ENCODE measurements around the gene RMDN2.
A peak's percentile ranks its signal among the peaks of the same experiment; 100 is the strongest.
"Not testable (repeated sequence)": the region's sequence is repeated elsewhere in the genome, so short reads cannot be mapped to it uniquely, and the experiment has no call there.

Gene RMDN2

GRCh38 chr2:37926635-37927034 lies 1.5 kb downstream of the RMDN2 start:
- no peak overlapping the region for H3K27ac ChIP-seq
- no peak overlapping the region for H3K4me3 ChIP-seq

GRCh38 chr2:37928377-37928776 lies 3.3 kb downstream of the RMDN2 start:
- H3K4me3 ChIP-seq: no peak overlapping the region
- H3K27ac ChIP-seq: no peak overlapping the region

GRCh38 chr2:37930392-37930791 lies 5.3 kb downstream of the RMDN2 start:
- H3K27ac ChIP-seq, H3K4me3 ChIP-seq: not testable (repeated sequence)

GRCh38 chr2:37932873-37933272 lies 7.8 kb downstream of the RMDN2 start:
- not testable (repeated sequence) for H3K27ac ChIP-seq, H3K4me3 ChIP-seq

GRCh38 chr2:37934591-37935513 lies 9.8 kb downstream of the RMDN2 start:
- no peak overlapping the region for H3K27ac ChIP-seq
- H3K4me3 ChIP-seq: no peak overlapping the region

GRCh38 chr2:37937568-37937967 lies 12.5 kb downstream of the RMDN2 start:
- not testable (repeated sequence) for H3K4me3 ChIP-seq

GRCh38 chr2:37941267-37941666 lies 16.2 kb downstream of the RMDN2 start:
- H3K4me3 ChIP-seq, H3K27ac ChIP-seq: not testable (repeated sequence)

More at GRCh38 chr2:37937568-37937967, 12.5 kb downstream of the RMDN2 start:
- H3K27ac ChIP-seq: not testable (repeated sequence)

- Histone ChIP-seq H3K4me3 (no peak overlapping the region), H3K27ac (no peak overlapping the region)
Observed at GRCh38 chr2:37944268-37944667, 19.2 kb downstream of the RMDN2 start.

GRCh38 chr2:37947306-37947705 lies 22.2 kb downstream of the RMDN2 start:
- Histone ChIP-seq H3K4me3 (no peak overlapping the region), H3K27ac (no peak overlapping the region)

GRCh38 chr2:37962018-37962739 lies 37.1 kb downstream of the RMDN2 start:
- not testable (repeated sequence) for H3K4me3 ChIP-seq, H3K27ac ChIP-seq

GRCh38 chr2:37962740-37963121 lies 37.6 kb downstream of the RMDN2 start:
- H3K4me3 ChIP-seq, H3K27ac ChIP-seq: not testable (repeated sequence)

- H3K4me3 ChIP-seq, H3K27ac ChIP-seq: not testable (repeated sequence)
Observed at GRCh38 chr2:37963901-37964300, 38.8 kb downstream of the RMDN2 start.

GRCh38 chr2:37966326-37966725 lies 41.2 kb downstream of the RMDN2 start:
- Histone ChIP-seq H3K27ac (no peak overlapping the region), H3K4me3 (no peak overlapping the region)

- H3K27ac ChIP-seq: no peak overlapping the region
- H3K4me3 ChIP-seq: no peak overlapping the region
Observed at GRCh38 chr2:37969731-37970130, 44.6 kb downstream of the RMDN2 start.

GRCh38 chr2:37971971-37972370 lies 46.9 kb downstream of the RMDN2 start:
- Histone ChIP-seq H3K27ac (no peak overlapping the region), H3K4me3 (no peak overlapping the region)

- Histone ChIP-seq H3K27ac (no peak overlapping the region), H3K4me3 (peak overlapping the region in 2 of 7 experiments; percentile 0 to 9)
Observed at GRCh38 chr2:37973615-37974353, 48.7 kb downstream of the RMDN2 start.

GRCh38 chr2:37975808-37976207 lies 50.7 kb downstream of the RMDN2 start:
- H3K4me3 ChIP-seq: no peak overlapping the region
- no peak overlapping the region for H3K27ac ChIP-seq

- Histone ChIP-seq H3K4me3 (no peak overlapping the region), H3K27ac (no peak overlapping the region)
Observed at GRCh38 chr2:37976411-37976810, 51.3 kb downstream of the RMDN2 start.

- Histone ChIP-seq H3K27ac (no peak overlapping the region), H3K4me3 (no peak overlapping the region)
Observed at GRCh38 chr2:37982147-37982582, 57.1 kb downstream of the RMDN2 start.

GRCh38 chr2:37982847-37983246 lies 57.8 kb downstream of the RMDN2 start:
- Histone ChIP-seq H3K27ac (no peak overlapping the region), H3K4me3 (no peak overlapping the region)
